Measurements from ENCODE around the gene PTPRD. TPM values are rescaled to one million over a fixed set of nuclear protein-coding genes. Genes with fewer than 3 reads are reported as not detected.

The PTPRD gene
- total and polyA plus RNA-seq, 2 donors (not counting 1 experiment from before 2014, with no cell fraction given) = 0.35 to 4.8 TPM

GRCh38 chr9:9949368-9949767, 663.4 kb downstream of the PTPRD start:
- no peak overlapping the region for H3K27ac ChIP-seq (ENCODE audit: insufficient read depth, low read length)
- no peak overlapping the region for H3K4me2 ChIP-seq (ENCODE audit: extremely low read depth, insufficient read depth, low read length)
- no peaks in the 10 kb centered on the region for H3K9me3 ChIP-seq (ENCODE audit: control insufficient read depth, insufficient read depth, low read depth, low read length)
- H2AFZ ChIP-seq (ENCODE audit: low read length) = no peak overlapping the region
- H3K9ac ChIP-seq (ENCODE audit: insufficient read depth, low read length) = no peak overlapping the region
- H3K36me3 ChIP-seq (ENCODE audit: control insufficient read depth, insufficient read depth, low read length) = no peaks in the 10 kb centered on the region
- TF ChIP-seq CTCF (conservative IDR thresholded peaks at IDR 0.05 in 1 of 2, IDR thresholded peaks at IDR 0.05 in 1 of 2; ENCODE audit: low read depth in 1 of 2, low read length in 2 of 2) = no peak
- H3K79me2 ChIP-seq (ENCODE audit: control insufficient read depth, insufficient read depth, low read length) = no peaks in the 10 kb centered on the region
- no peaks in the 10 kb centered on the region for H3K4me1 ChIP-seq (ENCODE audit: control insufficient read depth, extremely low read depth, insufficient read depth, low read length)
- H4K20me1 ChIP-seq (ENCODE audit: control insufficient read depth, extremely low read depth, insufficient read depth, low read length) = no peaks in the 10 kb centered on the region
- no peaks in the 10 kb centered on the region for H3K27me3 ChIP-seq (ENCODE audit: control insufficient read depth, insufficient read depth, low read length)
- H3K4me3 ChIP-seq (replicated peaks in 1 of 4; ENCODE audit: control extremely low read depth in 1 of 4, insufficient read depth in 1 of 4, low read depth in 3 of 4, low read length in 4 of 4) = no peak overlapping the region
- no peak for DNase-seq (ENCODE audit: low read depth in 2 of 2)

- H3K4me2 ChIP-seq (ENCODE audit: extremely low read depth, insufficient read depth, low read length) = no peak overlapping the region
- no peaks in the 10 kb centered on the region for H4K20me1 ChIP-seq (ENCODE audit: control insufficient read depth, extremely low read depth, insufficient read depth, low read length)
- no peaks in the 10 kb centered on the region for H3K79me2 ChIP-seq (ENCODE audit: control insufficient read depth, insufficient read depth, low read length)
- TF ChIP-seq EZH2 (IDR thresholded peaks at IDR 0.05; ENCODE audit: low read length, missing control alignments) = no peak
- no peak for TF ChIP-seq CTCF (conservative IDR thresholded peaks at IDR 0.05 in 1 of 2, IDR thresholded peaks at IDR 0.05 in 1 of 2; ENCODE audit: low read depth in 1 of 2, low read length in 2 of 2)
- H3K9ac ChIP-seq (ENCODE audit: insufficient read depth, low read length) = no peak overlapping the region
- H3K36me3 ChIP-seq (ENCODE audit: control insufficient read depth, insufficient read depth, low read length) = no peaks in the 10 kb centered on the region
- H3K27ac ChIP-seq (ENCODE audit: insufficient read depth, low read length) = no peak overlapping the region
- peak in 1 of 2 donors; percentile 0 for DNase-seq (ENCODE audit: low read depth in 2 of 2)
- no peaks in the 10 kb centered on the region for H3K9me3 ChIP-seq (ENCODE audit: control insufficient read depth, insufficient read depth, low read depth, low read length)
- H3K4me1 ChIP-seq (ENCODE audit: control insufficient read depth, extremely low read depth, insufficient read depth, low read length) = no peaks in the 10 kb centered on the region
- no peaks in the 10 kb centered on the region for H3K27me3 ChIP-seq (ENCODE audit: control insufficient read depth, insufficient read depth, low read length)
- no peak overlapping the region for H2AFZ ChIP-seq (ENCODE audit: low read length)
- H3K4me3 ChIP-seq (replicated peaks in 1 of 4; ENCODE audit: control extremely low read depth in 1 of 4, insufficient read depth in 1 of 4, low read depth in 3 of 4, low read length in 4 of 4) = no peak overlapping the region
Measured at GRCh38 chr9:9945966-9946365, 666.8 kb downstream of the PTPRD start.

GRCh38 chr9:9942764-9943424, 669.9 kb downstream of the PTPRD start:
- no peaks in the 10 kb centered on the region for H3K9me3 ChIP-seq (ENCODE audit: control insufficient read depth, insufficient read depth, low read depth, low read length)
- no peaks in the 10 kb centered on the region for H3K79me2 ChIP-seq (ENCODE audit: control insufficient read depth, insufficient read depth, low read length)
- H3K4me3 ChIP-seq (replicated peaks in 1 of 4; ENCODE audit: control extremely low read depth in 1 of 4, insufficient read depth in 1 of 4, low read depth in 3 of 4, low read length in 4 of 4) = no peak overlapping the region
- no peak overlapping the region for H3K27ac ChIP-seq (ENCODE audit: insufficient read depth, low read length)
- H3K9ac ChIP-seq (ENCODE audit: insufficient read depth, low read length) = no peak overlapping the region
- H2AFZ ChIP-seq (ENCODE audit: low read length) = no peak overlapping the region
- DNase-seq (ENCODE audit: low read depth in 2 of 2) = peak; percentile 18 to 63
- H4K20me1 ChIP-seq (ENCODE audit: control insufficient read depth, extremely low read depth, insufficient read depth, low read length) = no peaks in the 10 kb centered on the region
- no peaks in the 10 kb centered on the region for H3K4me1 ChIP-seq (ENCODE audit: control insufficient read depth, extremely low read depth, insufficient read depth, low read length)
- no peak overlapping the region for H3K4me2 ChIP-seq (ENCODE audit: extremely low read depth, insufficient read depth, low read length)
- TF ChIP-seq EZH2 (IDR thresholded peaks at IDR 0.05; ENCODE audit: low read length, missing control alignments) (no peak), CTCF (conservative IDR thresholded peaks at IDR 0.05 in 1 of 2, IDR thresholded peaks at IDR 0.05 in 1 of 2; ENCODE audit: low read depth in 1 of 2, low read length in 2 of 2) (peak; percentile 91 to 97)
- H3K36me3 ChIP-seq (ENCODE audit: control insufficient read depth, insufficient read depth, low read length) = no peaks in the 10 kb centered on the region
- no peaks in the 10 kb centered on the region for H3K27me3 ChIP-seq (ENCODE audit: control insufficient read depth, insufficient read depth, low read length)

Measured in fibroblast of lung (primary cell).